Measurements from ENCODE around the gene FLT4. TPM values are rescaled to one million over a fixed set of nuclear protein-coding genes. Genes with fewer than 3 reads are reported as not detected.

FLT4 gene
- total RNA-seq, 1 experiment from 2014 or later, result 6.3 TPM

DNA sequence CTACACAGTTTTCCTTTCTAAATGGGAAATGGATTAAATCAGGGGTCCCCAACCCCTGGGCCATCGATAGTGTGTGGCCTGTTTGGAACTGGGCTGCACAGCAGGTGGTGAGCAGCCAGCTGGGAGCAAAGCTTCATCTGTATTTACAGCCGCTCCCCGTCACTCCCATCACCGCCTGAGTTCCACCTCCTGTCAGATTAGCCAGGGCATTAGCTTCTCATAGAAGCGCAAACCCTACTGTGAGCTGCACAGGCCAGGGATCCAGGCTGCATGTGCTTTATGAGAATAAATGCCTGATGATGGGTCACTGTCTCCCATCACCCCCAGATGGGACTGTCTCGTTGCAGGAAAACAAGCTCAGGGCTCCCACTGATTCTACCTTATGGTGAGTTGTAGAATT lies 41.2 kb upstream of the FLT4 start:
- Histone ChIP-seq H2BK12ac (ENCODE audit: insufficient read length, low read depth, low read length) (no peak overlapping the region), H4K91ac (ENCODE audit: insufficient read length, low read depth, low read length) (no peak overlapping the region), H4K5ac (ENCODE audit: insufficient read length, low read depth, low read length) (no peak overlapping the region), H3K14ac (ENCODE audit: insufficient read depth, low read length) (no peak overlapping the region), H3K79me1 (ENCODE audit: insufficient read depth, low read depth, low read length, poor library complexity, severe bottlenecking) (no peaks in the 10 kb centered on the region), H3K23me2 (ENCODE audit: insufficient read length, low read depth, low read length, poor library complexity, severe bottlenecking) (no peaks in the 10 kb centered on the region), H2AK5ac (ENCODE audit: insufficient read length, low read length) (no peak overlapping the region), H2AFZ (ENCODE audit: low read length) (no peak overlapping the region), H2BK5ac (ENCODE audit: insufficient read length, low read length) (no peak overlapping the region), H3K27ac (ENCODE audit: insufficient read length, low read depth, low read length) (no peak overlapping the region), H3K18ac (ENCODE audit: insufficient read length, low read depth, low read length) (no peak overlapping the region), H3K56ac (ENCODE audit: insufficient read length, low read depth, low read length) (no peak overlapping the region), H2BK20ac (ENCODE audit: low read depth, low read length, poor library complexity, severe bottlenecking) (no peak overlapping the region), H3K23ac (ENCODE audit: insufficient read length, low read depth, low read length) (no peak overlapping the region), H3K9ac (ENCODE audit: extremely low read depth, insufficient read length, low read length) (no peak overlapping the region), H3T11ph (ENCODE audit: low read length) (no peak overlapping the region), H2BK15ac (ENCODE audit: low read depth, low read length) (no peak overlapping the region), H3K4me2 (ENCODE audit: insufficient read depth, insufficient read length, low read length) (no peak overlapping the region), H4K8ac (replicated peaks; ENCODE audit: insufficient read length, low read depth, low read length) (no peak overlapping the region), H3K4ac (ENCODE audit: low read depth, low read length) (no peak overlapping the region), H4K20me1 (ENCODE audit: control insufficient read depth, insufficient read depth, insufficient read length) (no peaks in the 10 kb centered on the region), H3K4me1 (ENCODE audit: insufficient read depth, low read length) (peaks cover 4% of the 10 kb centered on the region), H2BK120ac (ENCODE audit: low read depth, low read length, poor library complexity, severe bottlenecking) (no peak overlapping the region), H3K79me2 (ENCODE audit: insufficient read depth, low read length) (no peaks in the 10 kb centered on the region), H3K9me3 (ENCODE audit: control insufficient read depth, low read depth, low read length) (no peaks in the 10 kb centered on the region), H3K27me3 (ENCODE audit: insufficient read depth, low read length) (no peaks in the 10 kb centered on the region)
- H3K9me3 Mint-ChIP-seq, result peaks cover 0 to under 1% of the 10 kb centered on the region in 2 experiments; a peak in 3 of 5 replicates
- no peak for DNase-seq
- peaks cover 11% of the 10 kb centered on the region for H3K27me3 Mint-ChIP-seq (ENCODE audit: low read depth)
- H3K4me1 Mint-ChIP-seq, result peaks cover 14 to 25% of the 10 kb centered on the region in 2 experiments
- H3K36me3 Mint-ChIP-seq (ENCODE audit: insufficient read depth in 1 of 3, low read depth in 3 of 3), result no peaks in the 10 kb centered on the region
- H3K27ac Mint-ChIP-seq, result no peak overlapping the region
- no CpG with 5 or more reads among the region's 6 CpGs for WGBS (ENCODE audit: extremely low coverage, insufficient read length, low lambda C conversion rate)
- H3K4me3 Mint-ChIP-seq, result peak overlapping the region in 1 of 2 experiments; percentile 51; a peak in 1 of 5 replicates
- TF ChIP-seq, protein P1, sequence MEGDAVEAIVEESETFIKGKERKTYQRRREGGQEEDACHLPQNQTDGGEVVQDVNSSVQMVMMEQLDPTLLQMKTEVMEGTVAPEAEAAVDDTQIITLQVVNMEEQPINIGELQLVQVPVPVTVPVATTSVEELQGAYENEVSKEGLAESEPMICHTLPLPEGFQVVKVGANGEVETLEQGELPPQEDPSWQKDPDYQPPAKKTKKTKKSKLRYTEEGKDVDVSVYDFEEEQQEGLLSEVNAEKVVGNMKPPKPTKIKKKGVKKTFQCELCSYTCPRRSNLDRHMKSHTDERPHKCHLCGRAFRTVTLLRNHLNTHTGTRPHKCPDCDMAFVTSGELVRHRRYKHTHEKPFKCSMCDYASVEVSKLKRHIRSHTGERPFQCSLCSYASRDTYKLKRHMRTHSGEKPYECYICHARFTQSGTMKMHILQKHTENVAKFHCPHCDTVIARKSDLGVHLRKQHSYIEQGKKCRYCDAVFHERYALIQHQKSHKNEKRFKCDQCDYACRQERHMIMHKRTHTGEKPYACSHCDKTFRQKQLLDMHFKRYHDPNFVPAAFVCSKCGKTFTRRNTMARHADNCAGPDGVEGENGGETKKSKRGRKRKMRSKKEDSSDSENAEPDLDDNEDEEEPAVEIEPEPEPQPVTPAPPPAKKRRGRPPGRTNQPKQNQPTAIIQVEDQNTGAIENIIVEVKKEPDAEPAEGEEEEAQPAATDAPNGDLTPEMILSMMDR (conservative IDR thresholded peaks at IDR 0.05), result no peak

Data from H9 (cell line).